K562 (cell line): ENCODE results near the gene CDC25B. TPM values are rescaled to one million over a fixed set of nuclear protein-coding genes. Genes with fewer than 3 reads are reported as not detected.

Experiments
- ATF7 ChIP-seq: fragments of 450-650 bp; IDR thresholded peaks from 2 replicates; pipeline ENCODE4 v1.7.1; 2014; ENCODE audit warnings: mild to moderate bottlenecking, moderate library complexity
- CREM ChIP-seq: IDR thresholded peaks from 2 replicates; pipeline ENCODE4 v1.6.1; 2014; ENCODE audit warnings: antibody characterized with exemption, low read depth
- DMBX1 ChIP-seq: fragments of 250-450 bp; sonication (Bioruptor Pico); IDR thresholded peaks from 2 replicates; pipeline ENCODE4 v1.8.0; 2022; ENCODE audit warnings: inconsistent platforms, mild to moderate bottlenecking, moderate library complexity, borderline replicate concordance
- DNMT1 ChIP-seq: fragments of 450-650 bp; IDR thresholded peaks from 2 replicates; pipeline ENCODE4 v1.6.1; 2016; ENCODE audit warnings: antibody characterized with exemption, mild to moderate bottlenecking
- DPF2 ChIP-seq: fragments of 450-650 bp; IDR thresholded peaks from 2 replicates; pipeline ENCODE4 v1.6.1; 2016
- ETS2 ChIP-seq: IDR thresholded peaks from 2 replicates; pipeline ENCODE4 v1.6.1; 2016; ENCODE audit warnings: borderline replicate concordance, missing genetic modification characterization, mild to moderate bottlenecking, moderate library complexity, missing compliant biosample characterization; ENCODE audit not compliant: poor library complexity, severe bottlenecking
- GABPB2 ChIP-seq: fragments of 250-450 bp; sonication (Bioruptor Pico); conservative IDR thresholded peaks from 2 replicates; pipeline ENCODE4 v1.5.1; 2021; ENCODE audit warnings: mild to moderate bottlenecking
- ZNF175 ChIP-seq: fragments of 200-800 bp; sonication (Bioruptor generic); IDR thresholded peaks from 2 replicates; pipeline ENCODE4 v1.6.1; 2016; ENCODE audit warnings: low read depth, mild to moderate bottlenecking, missing genetic modification characterization, missing compliant biosample characterization
- ZNF318 ChIP-seq, 2 experiments: fragments of 450-650 bp; IDR thresholded peaks; 2 replicates each; pipeline ENCODE4 v1.6.1; 2016; ENCODE audit warnings: mild to moderate bottlenecking in 2 of 2, borderline replicate concordance in 1 of 2, low read depth in 1 of 2, moderate library complexity in 1 of 2
- ZNF398 ChIP-seq: fragments of 250-450 bp; sonication (Bioruptor Pico); IDR thresholded peaks from 2 replicates; pipeline ENCODE4 v1.8.0; 2021; ENCODE audit warnings: moderate library complexity, mild to moderate bottlenecking, inconsistent platforms
- ZNF512 ChIP-seq: IDR thresholded peaks from 2 replicates; pipeline ENCODE4 v1.6.1; 2016; ENCODE audit warnings: missing genetic modification characterization, missing compliant biosample characterization
- polyA plus RNA-seq, 8 experiments: library from polyadenylated mRNA; depleted of rRNA in 4 of 8; stranded (reverse) in 5 of 8; unstranded in 3 of 8; fragments of >200 nt; fragmentation: Nextera tagmentation in 2 of 8; fragmentation: Illumina TruSeq in 1 of 8; extraction: Ambion mirVana in 2 of 8; extraction: Trizol in 1 of 8; gene quantifications; 2 replicates each; pipeline versions ENCODE4 v1.2.1 to v1.2.3, GENCODE V29; 2011 to 2014; ENCODE audit warnings: inconsistent platforms in 1 of 8, missing spikeins in 1 of 8
- total RNA-seq, 7 experiments: library from RNA; depleted of rRNA in 6 of 7; stranded (reverse); fragments of >200 nt in 6 of 7; fragmentation: Illumina TruSeq in 2 of 7; extraction: Trizol in 2 of 7; gene quantifications; 2 replicates each; pipeline versions ENCODE4 v1.2.1 to v1.2.3, GENCODE V29; 2011 to 2021; ENCODE audit warnings: low replicate concordance in 1 of 7
- TF ChIP-seq, protein P1 (sequence below): fragments of 450-650 bp; formaldehyde crosslinking; IDR thresholded peaks from 2 replicates; pipeline ENCODE4 v1.4.0; 2022; ENCODE audit warnings: mild to moderate bottlenecking, moderate library complexity
- TF ChIP-seq, protein P2 (sequence below), 2 experiments: fragments of 450-650 bp in 1 of 2; sonication (generic) in 1 of 2; formaldehyde crosslinking in 1 of 2; IDR thresholded peaks in 1 of 2; conservative IDR thresholded peaks in 1 of 2; 2 replicates each; pipeline versions ENCODE4 v1.6.1 to v1.8.1; 2016 to 2023; ENCODE audit warnings: mild to moderate bottlenecking in 2 of 2, moderate library complexity in 2 of 2, inconsistent platforms in 1 of 2, missing genetic modification reagents in 1 of 2

CDC25B gene
- total and polyA plus RNA-seq, 9 of the 15 experiments (the other 6 are each of a cell fraction or from before 2014, with no cell fraction given): 2.3 to 35.7 (median 9.5) TPM

DNA sequence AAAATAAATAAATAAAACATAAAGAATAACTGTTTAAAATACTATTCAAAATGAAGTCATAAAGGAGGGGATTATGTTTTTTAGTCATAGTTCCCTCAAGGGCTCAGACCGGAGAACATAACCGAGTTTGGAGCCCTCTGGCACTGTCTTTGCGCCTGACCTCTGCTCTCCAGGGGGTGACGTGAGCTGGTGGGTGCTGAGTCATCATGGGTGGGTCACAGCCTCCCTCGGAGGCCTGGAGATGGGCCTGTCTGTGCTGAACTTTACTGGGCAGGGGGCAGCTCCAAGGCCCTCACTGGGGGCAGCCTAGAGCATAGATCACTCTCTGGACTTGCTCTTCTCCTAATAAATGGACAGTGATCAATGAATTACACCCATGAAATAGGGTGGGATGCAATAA is 47.4 kb downstream of the CDC25B start (continued):
- TF ChIP-seq ZNF512: no peak
- TF ChIP-seq ATF7: peak; percentile 73
- no peak for TF ChIP-seq DNMT1
- TF ChIP-seq ZNF318 (IDR thresholded peaks at IDR 0.05; ENCODE audit: borderline replicate concordance in 1 of 2, low read depth in 1 of 2): no peak
- no peak for TF ChIP-seq GABPB2
- TF ChIP-seq, protein P1, sequence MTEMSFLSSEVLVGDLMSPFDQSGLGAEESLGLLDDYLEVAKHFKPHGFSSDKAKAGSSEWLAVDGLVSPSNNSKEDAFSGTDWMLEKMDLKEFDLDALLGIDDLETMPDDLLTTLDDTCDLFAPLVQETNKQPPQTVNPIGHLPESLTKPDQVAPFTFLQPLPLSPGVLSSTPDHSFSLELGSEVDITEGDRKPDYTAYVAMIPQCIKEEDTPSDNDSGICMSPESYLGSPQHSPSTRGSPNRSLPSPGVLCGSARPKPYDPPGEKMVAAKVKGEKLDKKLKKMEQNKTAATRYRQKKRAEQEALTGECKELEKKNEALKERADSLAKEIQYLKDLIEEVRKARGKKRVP (CRISPR knock-in tag): no peak
- TF ChIP-seq DMBX1 (CRISPR knock-in tag): peak; percentile 37; the same call in 1 of the 2 replicates
- no peak for TF ChIP-seq ZNF398 (CRISPR knock-in tag)
- TF ChIP-seq CREM: peak; percentile 76
- TF ChIP-seq, protein P2, sequence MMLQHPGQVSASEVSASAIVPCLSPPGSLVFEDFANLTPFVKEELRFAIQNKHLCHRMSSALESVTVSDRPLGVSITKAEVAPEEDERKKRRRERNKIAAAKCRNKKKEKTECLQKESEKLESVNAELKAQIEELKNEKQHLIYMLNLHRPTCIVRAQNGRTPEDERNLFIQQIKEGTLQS (IDR thresholded peaks at IDR 0.05): peak; percentile 95
- TF ChIP-seq, protein P2 (CRISPR knock-in tag; conservative IDR thresholded peaks at IDR 0.05): no peak
- TF ChIP-seq DPF2: peak; percentile 79
- no peak for TF ChIP-seq ZNF175 (CRISPR knock-in tag)
- no peak for TF ChIP-seq ETS2 (tag)
